Glomerular visceral epithelial cell (primary cell): ENCODE measurements around the gene XPR1.

ENCODE experiments used
- DNase-seq: peaks from one replicate; pipeline ENCODE4 v3.0.0-alpha.2; 2016; ENCODE audit errors: extremely low spot score

XPR1 gene

DNA sequence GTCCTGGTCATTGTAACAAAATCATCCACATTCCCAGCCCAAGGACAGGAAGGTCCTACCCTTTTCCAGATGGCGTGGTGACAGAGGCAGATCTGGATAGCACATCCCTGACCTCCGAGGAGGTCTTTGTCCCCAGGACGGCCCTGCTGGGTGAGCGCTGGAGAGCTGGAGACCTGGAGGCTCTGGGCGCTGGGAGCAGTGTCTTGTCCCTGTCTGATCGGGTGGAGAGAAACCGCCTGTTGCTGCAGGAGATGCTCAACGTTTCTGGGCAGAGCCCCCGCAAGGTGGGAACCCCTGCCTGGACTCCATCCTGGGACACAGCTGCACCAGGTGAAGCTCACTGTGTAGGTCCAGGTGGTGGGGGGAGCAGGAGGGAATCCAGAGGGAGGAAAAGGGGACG, 284.9 kb downstream of the XPR1 start:
- DNase-seq = no peak

DNA sequence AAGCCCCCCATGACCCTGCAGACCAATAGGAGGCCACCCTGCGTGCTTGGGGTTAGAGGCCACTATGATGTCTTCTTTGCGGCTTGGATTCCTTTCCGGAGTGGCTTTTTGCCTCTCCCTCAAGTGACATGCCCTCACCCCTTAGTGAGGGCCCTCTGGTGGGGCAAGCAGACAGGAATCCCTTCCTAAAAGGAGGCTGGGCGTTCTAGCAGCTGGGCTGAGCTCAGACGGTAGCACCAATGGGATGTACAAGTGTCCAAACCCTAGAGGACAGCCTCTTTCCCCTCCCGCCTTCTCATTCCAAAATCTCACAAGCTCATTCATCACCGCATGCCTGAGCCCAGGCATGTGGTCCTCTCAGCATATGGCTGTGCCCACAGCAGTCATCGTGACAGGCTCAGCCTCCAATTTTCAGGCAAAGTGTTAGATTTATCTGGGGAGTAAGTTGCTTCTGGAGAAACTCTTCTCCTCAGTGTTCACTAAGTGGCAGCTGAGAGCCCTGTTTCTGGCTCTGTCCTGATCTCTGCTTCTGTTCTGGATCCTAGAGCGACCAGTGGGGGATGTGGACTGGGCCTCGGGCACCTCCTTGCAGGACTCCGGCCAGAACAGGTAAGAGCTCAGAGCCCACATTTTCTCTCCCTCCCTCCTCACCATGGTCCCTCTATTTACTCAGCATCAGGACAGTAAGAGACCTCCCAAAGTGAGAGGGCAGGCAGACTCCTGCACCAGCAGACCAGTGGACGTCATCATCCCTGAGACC, 285.7 kb downstream of the XPR1 start:
- no peak for DNase-seq

DNA sequence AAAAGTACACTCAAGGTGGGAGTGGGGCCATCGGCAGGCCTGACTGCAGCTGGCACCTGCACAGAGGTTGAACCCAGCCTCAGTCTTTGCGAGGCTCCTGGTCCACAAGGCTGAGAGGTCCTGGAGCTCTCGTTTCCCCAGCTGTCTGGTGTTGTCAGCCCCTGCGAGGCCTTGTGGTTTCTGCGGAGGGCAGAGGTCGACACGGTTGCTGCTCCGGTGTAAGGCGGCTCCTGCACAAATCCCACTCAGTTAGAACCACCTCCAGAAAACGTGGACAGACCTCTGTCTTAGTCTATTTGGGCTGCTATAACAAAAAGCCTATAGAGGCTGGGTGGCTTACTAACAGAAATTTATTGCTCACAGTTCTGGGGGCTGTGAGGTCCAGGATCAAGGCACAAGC, 286.7 kb downstream of the XPR1 start:
- DNase-seq = no peak

DNA sequence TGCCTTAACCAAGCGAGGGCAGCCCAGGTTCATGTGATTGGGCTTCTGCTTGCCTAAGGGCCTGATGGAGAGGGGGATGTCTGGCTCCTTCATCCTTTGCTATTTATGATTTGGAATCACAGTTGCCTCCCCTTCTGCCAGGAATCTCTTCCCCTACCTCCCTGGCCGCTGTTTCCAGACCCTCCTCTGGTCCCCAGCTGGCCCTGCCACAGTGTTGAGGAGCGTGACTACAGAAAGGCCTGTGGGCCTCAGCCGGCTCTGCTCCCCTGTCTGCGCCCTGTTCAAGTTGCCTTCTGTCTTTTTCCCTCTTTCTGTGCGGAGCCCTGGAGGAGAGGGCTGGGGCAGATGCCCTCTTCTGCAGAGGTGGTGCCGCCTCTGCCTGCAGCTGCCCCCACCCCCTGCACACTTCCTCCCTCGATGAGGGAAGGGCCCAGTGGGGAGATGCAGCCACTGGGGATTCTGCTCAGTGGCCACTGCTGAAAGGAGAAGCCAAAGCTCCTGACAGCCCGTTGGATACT, 287.4 kb downstream of the XPR1 start:
- no peak for DNase-seq

DNA sequence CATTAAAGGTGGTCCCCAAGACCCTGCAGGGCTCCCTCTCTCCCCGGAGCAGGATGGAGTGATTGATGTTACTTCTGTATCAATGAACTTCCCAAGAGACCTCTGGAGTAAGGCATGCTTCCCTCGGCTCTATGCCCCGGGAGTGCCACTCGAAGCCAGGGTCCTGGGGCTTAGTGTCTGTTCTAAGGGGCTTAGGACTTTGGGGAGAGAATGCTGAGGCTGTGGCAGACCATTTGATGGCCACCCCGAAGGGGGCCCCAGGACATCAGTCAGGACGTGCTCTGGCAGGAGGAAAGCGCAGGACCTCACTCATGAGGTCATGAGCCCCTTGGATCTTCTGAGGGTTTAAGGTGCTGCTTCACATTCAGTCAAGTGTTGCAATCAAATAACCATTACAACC, 288.4 kb downstream of the XPR1 start:
- no peak for DNase-seq

DNA sequence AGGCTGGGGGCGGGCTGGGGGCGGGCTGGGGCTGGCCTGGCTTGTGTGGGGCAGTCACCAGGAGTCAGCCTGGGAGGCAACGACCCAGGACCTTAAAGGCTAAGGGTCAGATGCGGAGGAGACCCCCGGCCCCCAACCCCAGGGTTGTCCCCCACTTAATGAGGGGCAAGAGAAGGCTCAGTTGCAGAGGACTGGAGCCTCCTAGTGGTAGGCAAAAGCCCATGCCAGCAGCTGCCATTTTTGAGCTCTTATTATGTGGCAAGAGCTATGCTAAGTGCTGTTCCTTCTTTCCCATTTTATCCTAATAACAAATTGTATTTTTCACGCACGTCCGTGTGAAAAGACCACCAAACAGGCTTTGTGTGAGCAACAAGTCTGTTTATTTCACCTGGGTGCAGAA, 288.9 kb downstream of the XPR1 start:
- DNase-seq = no peak

DNA sequence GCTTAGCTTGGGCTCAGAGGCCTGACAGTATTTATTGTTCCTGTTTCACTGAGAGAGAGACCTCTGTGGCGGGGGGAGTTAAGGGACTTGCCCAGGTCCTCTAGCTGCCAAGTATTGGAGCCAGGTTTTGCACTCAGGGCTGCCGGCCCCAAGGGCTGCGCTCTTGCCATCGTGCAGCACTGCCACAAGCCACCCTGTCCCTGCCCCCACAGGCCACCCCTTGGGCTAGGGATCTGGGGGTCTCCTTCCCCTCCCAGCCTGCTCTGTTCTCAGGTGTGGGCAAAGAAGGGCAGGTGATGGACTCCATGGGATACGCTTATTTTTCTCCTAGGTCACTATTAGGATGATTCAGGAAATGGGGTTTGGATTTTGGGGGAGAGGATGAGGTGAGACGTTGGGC, 289.6 kb downstream of the XPR1 start:
- DNase-seq = no peak

DNA sequence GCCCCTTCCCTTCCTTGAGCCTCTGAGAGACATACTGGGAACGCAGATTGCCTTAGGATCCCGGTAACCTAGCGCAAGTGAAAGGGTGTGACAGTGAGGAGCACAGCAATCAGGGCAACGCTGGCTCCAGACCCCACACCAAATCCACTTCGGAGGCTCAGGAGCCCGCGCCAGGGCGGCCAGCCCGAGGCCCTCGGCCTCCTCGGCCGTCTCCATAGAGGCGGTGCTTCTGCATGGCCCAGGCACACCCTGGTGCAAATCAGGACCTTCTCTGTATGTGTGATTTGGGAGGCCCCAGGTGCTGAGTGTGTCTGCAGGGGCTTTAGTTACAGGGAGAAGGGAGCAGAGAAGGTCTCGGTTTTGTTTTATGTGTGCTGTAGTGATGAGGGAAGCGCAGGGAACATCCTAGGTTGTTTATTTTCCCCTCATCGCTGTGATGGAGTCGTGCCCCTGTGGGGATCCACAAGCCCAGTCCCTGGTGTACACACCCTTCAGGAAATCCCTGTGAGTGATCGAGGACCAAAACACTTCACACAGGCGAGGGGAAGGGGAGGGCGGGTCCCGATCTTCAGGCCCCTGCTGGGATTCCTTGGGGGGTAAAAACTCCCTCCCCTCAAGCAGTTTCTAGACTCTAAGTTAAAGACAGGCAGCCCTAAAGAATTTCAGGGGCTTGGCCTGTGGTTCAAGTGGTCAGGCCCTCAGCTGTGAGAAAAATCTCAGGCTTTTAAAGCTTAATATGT, 290.2 kb downstream of the XPR1 start:
- DNase-seq = no peak

DNA sequence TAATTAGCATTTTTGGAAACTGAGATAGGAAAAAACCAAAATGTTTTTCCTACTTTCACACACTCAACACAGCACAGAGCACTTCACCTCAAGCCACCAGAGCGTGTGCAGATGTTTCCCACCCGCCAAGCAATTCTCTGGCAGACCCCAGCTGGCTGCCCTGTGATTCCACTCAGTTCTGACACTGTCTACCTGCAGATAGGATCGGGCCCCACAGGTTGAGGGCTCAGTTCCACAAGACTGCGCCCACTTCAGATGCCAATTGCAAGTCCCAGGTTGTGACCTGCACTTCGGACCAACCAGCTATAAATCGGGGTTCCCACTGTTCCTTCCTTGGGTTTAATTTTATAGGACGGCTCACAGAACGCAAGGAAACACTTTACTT, 290.8 kb downstream of the XPR1 start:
- DNase-seq = no peak

DNA sequence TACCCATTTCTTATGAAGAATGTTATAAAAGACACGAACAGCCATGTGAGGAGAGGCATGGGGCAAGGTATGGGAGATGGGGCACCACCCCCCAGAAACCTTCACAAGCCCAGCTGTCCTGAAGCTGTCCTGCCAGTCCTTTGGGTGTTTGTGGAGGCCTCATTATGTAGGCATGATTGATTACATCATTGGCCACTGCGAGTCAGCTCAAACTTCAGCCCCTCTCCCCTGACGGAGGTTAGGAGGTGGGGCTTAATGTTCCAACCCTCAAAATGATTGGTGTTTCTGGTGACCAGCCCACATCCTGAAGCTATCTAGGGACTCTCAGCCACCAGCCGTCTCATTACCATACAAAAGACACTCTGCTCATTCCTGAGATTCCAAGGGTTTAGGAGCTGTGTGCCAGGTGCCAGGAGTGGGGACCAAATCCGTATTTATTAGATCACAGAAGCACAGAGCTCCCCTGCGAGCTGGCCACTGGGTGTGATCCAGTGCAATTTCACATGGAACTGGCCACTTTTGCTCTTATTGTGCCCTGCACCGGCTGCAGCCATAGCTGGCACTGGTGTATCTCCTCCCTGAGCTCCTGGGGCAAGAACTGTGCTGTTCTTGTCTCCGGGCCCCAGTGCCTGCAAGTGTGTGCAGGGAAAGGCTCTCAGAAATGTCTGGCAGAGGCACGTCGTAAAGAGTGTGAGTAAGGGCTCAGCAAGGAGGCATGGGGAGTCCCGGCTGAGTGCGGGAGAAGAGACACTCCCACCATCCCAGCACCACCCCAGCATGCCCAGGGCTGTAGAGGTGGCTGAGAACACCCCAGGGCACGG, 291.4 kb downstream of the XPR1 start:
- peak; percentile 59 for DNase-seq

DNA sequence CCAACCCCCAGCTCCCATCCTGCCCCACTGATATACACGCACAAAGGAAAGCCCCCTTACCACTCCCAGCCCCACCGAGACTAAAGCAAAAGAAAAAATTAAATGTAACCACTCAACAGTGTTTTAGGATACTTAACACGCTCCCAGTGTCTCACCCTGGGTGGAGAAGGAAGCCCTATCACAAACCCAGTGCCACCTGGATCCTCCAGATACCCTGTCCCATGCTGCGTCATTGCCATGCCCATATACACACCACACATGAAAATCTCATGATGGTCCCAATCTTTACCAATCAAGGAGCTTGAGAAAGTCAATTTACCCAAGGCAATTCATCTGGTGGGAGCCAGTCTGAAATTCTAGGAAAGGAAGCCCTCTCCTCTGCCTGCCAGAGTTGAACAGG, 292.1 kb downstream of the XPR1 start:
- DNase-seq = no peak

DNA sequence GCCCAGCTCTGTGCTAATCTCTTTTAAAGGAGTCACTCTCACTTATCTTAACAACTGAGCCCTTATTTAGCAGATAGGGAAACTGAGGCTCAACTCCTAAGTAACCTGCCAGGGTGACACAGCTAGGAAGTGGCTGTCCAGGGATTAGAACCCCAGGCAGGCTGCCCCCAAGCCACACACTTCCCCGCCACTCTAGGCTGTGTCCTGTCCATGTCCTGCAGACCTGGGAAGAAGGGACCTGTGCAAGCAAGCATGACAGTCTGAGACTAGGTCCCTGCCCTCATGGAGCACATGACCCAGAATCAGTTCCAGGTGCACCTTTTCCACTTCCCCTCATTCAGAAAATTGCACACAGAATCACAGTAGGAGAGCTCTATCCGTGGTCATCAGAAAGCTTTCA, 293.1 kb downstream of the XPR1 start:
- no peak for DNase-seq

DNA sequence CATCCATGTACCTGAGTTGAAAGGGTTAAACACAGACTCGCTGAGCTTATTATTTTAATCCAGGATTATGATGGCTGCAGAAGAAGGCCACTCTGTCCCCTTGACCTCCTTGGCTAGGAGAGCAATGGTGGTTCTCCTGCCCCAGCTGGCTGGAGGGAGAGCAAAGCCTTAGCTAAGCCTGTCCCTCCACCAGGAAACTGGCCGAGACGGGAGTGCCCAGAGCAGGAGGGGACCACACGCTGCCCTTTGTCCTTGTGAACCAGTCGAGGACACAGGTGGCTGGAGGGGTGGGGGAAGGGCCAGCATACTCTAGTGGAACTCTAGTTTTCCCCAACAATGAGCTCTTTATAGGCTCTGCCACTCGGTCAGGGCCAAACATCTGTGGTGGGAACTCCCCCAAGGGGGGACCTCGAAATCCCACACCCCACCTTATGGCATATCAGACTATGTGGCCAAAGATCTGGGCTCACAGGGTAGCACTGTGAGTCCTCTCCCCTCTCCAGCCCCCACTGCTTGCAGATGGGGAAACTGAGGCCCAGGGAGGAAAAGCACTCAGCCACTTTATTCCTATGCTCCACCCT, 293.7 kb downstream of the XPR1 start:
- DNase-seq = no peak

DNA sequence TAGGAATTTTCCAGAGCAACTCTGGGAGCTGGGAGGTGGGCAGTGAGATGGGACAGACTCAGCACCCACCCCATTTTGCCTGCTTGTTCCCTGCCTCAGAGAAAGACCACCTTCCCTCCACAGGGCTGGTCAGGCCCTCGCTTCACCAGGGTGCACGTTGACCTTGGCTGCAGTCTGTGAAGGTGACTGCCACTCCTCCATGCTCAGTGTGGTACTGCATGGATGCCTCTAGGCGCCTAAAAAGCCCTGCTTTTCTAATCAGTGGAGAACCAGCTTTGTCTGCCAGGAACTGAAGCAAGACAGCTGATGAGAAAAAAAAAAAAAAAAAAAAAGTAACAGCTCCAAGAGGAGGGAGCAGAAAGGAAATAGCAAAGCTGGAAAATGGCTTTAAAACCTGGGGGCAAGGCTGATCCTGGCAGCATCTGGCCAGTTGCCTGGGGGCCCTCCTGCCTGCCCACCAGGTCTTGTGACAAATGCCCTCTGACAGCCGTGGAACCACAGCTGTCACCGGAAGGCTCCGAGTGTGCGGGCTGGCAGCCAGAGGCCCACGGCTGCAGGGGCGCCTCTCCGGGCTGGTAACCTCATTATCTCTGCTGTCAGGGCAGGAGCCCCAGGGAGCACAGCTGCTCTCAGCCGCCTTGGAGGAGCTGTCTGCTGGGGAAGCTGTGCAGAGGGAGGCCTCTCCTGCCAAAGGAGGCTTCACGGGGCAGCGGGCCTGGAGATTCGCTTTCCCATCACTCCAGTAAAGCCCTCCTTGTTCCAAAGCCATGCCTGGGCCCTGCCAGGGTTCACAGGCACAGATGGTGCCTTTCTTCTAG, 294.6 kb downstream of the XPR1 start:
- peak; percentile 22 for DNase-seq

DNA sequence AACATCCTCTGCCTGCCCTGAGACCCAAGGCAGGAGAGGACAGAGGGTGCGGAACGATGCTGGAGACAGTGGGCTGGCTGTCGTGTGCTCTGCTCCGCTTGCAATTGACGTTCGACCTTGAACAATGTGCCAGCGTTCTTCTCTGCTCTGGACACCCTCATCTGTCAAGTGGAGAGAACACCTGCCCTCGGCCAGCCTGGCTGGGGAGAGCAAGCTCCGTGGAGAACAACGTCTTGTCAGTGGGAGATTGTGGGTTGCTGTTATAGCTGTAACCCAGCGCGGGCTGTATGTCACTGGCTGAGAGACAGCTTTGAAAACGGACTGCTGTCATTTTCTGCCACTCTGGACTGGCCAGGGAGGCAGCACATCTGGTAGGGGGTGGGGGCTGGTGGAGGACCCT, 295.5 kb downstream of the XPR1 start:
- no peak for DNase-seq

DNA sequence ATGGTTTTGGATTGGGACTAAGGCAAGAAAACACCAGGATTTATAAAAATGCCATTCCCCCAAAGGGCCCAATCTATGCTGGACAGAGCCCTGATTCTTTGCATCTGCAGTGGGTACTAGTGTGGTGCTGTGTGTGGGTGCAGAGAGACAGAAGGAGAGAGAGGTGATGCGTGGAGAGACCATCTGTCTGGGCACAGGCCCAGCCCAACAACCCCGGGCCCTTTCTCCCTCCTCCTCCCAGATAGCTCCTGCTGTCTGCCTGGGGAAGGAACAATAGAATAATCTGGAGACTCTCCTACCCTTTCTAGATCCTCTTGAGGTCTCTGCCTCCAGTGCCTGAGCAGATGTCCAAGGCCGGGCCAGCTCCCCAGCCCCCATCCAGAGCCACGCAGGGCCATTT, 296.0 kb downstream of the XPR1 start:
- DNase-seq = peak; percentile 13

DNA sequence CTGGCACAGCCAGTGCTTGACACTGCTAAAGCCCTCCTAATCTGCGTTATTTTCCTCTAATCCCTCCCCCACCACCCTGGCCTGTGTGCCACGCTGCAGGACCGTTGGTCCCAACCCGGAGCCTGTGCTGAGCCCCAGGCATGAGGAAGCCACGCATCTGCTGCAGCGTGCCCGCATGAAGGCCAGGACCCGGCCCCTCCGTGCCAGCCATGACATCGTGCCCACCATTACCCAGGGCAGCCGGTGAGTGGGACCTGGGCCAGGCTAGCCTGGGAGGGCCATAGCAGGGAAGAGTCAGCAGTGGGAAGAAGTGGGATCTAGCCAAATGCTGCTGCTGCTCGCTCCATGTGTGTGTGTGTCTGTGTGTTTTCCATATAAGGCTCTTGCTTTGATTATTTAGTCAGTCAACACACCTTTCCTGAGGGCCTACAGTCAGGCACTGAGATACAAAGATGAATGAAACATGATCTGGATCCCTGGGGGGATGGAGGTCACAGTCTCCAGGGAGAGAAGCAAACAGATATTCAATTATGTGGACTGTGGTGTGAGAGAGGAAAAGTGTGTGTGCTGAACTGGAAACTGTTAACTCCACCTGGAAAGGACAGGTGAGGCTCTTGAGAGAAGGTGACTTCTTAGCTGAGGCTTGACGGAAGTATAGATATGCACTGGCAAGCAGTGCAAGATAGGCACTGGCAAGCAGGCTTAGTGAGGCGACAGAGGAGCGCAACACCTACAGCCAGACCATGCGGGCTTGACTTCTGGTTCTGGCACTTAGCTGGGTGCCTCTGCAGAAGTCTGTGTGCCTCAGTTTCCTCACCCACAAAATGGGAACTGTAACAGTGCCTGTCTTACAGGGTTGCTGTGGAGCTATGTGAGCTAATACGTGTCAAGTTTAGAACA, 296.8 kb downstream of the XPR1 start:
- DNase-seq = no peak

DNA sequence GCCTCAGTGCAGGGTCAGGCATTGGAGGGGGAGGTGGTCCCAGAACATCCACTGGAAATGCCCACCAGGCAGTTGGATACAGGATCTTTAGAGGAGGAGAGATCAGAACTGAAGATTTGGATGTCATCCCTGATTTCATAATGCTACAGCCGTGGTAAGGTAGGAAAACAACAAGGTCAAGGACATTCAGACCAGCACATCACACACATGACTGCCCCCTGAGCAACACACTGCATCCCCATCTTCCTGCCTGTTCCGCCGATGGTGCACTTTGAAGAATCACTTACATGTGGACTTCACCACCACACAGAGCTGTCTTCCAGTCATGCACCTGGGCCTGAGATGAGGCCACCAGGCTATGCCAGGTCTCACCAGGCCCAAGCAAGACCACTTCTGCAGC, 297.6 kb downstream of the XPR1 start:
- DNase-seq = no peak

DNA sequence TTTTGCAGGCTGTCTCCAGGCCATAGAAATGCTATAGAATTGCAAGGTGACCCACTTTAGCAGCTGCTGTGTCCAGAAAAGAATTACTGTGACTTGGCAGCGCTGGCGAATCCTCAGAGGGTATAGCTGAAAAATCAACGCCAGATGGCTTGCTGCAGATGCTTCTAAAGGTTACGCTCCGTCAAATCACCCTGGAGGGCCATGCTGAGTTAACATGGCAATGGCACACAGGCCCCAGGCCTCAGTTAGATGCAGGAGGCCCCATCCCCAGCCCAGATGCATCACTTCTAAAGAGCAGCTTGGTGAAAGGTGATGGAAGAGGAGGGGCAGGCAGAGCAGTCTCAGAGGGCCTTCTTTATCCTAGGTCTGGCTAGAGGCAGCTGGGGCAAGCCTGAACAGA, 298.9 kb downstream of the XPR1 start:
- DNase-seq = no peak

DNA sequence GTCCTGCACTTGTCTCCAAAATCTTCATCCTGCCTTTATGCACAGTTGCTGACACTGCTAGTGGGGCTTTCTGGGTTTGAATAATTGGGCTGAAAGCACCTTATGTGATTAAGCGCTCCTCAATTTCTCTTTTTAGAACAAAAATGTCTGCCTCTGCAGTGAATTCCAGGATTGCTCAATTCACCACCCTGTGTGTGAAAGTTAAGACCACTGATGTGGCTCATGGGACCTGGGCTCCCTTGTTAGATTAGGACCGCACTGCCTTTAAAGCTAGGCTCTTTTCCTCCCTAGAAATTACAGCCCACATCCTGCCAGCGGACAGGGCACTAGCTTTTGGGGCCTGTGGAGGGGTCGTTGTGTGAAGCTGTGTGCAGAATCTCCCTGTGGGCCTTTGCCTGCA, 299.7 kb downstream of the XPR1 start:
- no peak for DNase-seq
